Fibroblast of lung (primary cell): ENCODE data around the gene PGM2L1. TPM values are rescaled to one million over a fixed set of nuclear protein-coding genes. Genes with fewer than 3 reads are reported as not detected.

Experiments
- DNase-seq, 2 donors: peaks; one replicate each; pipeline versions ENCODE4 v3.0.0 to v3.0.0-alpha.2; 2010; ENCODE audit warnings: low read depth in 2 of 2
- H2AFZ ChIP-seq: 2 replicates; pipeline ENCODE4 v1.5.1; 2012; ENCODE audit warnings: low read length, control low read depth, inconsistent platforms
- H3K27ac ChIP-seq: 2 replicates; pipeline ENCODE4 v1.5.1; 2011; ENCODE audit warnings: low read length, control low read depth; ENCODE audit not compliant: insufficient read depth
- H3K27me3 ChIP-seq: 2 replicates; pipeline ENCODE4 v1.5.1; 2011; ENCODE audit warnings: mild to moderate bottlenecking, low read length; ENCODE audit not compliant: control insufficient read depth, insufficient read depth
- H3K36me3 ChIP-seq: 2 replicates; pipeline ENCODE4 v1.5.1; 2011; ENCODE audit warnings: low read length; ENCODE audit not compliant: control insufficient read depth, insufficient read depth
- H3K4me1 ChIP-seq: 2 replicates; pipeline ENCODE4 v1.5.1; 2011; ENCODE audit warnings: low read length; ENCODE audit not compliant: control insufficient read depth, insufficient read depth; ENCODE audit errors: extremely low read depth
- H3K4me2 ChIP-seq: 2 replicates; pipeline ENCODE4 v1.5.1; 2011; ENCODE audit warnings: low read length, control low read depth; ENCODE audit not compliant: insufficient read depth; ENCODE audit errors: extremely low read depth
- H3K4me3 ChIP-seq, 4 experiments: fragments of 200-600 bp in 1 of 4; sonication (generic) in 1 of 4; replicated peaks in 1 of 4; 2 replicates each; pipeline ENCODE4 v1.5.1; 2011 to 2016; ENCODE audit warnings: low read length in 4 of 4, low read depth in 3 of 4, mild to moderate bottlenecking in 3 of 4, control low read depth in 2 of 4, inconsistent platforms in 1 of 4, mixed read lengths in 1 of 4; ENCODE audit not compliant: insufficient read depth in 1 of 4; ENCODE audit errors: control extremely low read depth in 1 of 4
- H3K79me2 ChIP-seq: 2 replicates; pipeline ENCODE4 v1.5.1; 2012; ENCODE audit warnings: mild to moderate bottlenecking, low read length, inconsistent platforms; ENCODE audit not compliant: control insufficient read depth, insufficient read depth
- H3K9ac ChIP-seq: 2 replicates; pipeline ENCODE4 v1.5.1; 2011; ENCODE audit warnings: mild to moderate bottlenecking, low read length, control low read depth; ENCODE audit not compliant: insufficient read depth
- H3K9me3 ChIP-seq: 2 replicates; pipeline ENCODE4 v1.5.1; 2012; ENCODE audit warnings: low read depth, low read length; ENCODE audit not compliant: control insufficient read depth, insufficient read depth
- H4K20me1 ChIP-seq: 2 replicates; pipeline ENCODE4 v1.5.1; 2011; ENCODE audit warnings: low read length; ENCODE audit not compliant: control insufficient read depth, insufficient read depth; ENCODE audit errors: extremely low read depth
- EZH2 ChIP-seq: IDR thresholded peaks from 2 replicates; pipeline ENCODE4 v1.5.1; 2012; ENCODE audit warnings: low read length, control low read depth, mild to moderate bottlenecking; ENCODE audit errors: missing control alignments
- polyA plus RNA-seq, 2 donors: library from polyadenylated mRNA; depleted of rRNA in 1 of 2; stranded (reverse) in 1 of 2; unstranded in 1 of 2; fragments of >200 nt; gene quantifications; 2 replicates each; pipeline ENCODE4 v1.2.1, GENCODE V29; 2011 to 2012; ENCODE audit warnings: missing spikeins in 1 of 2
- total RNA-seq: library from RNA; depleted of rRNA; stranded (reverse); fragments of >200 nt; gene quantifications from 2 replicates; pipeline ENCODE4 v1.2.1, GENCODE V29; 2014
- TF ChIP-seq, protein P1 (sequence below), 2 donors: IDR thresholded peaks in 1 of 2; conservative IDR thresholded peaks in 1 of 2; 1 replicate in 1 of 2; 2 replicates in 1 of 2; pipeline ENCODE4 v1.5.1; 2011 to 2012; ENCODE audit warnings: low read length in 2 of 2, control low read depth in 1 of 2, inconsistent platforms in 1 of 2, low read depth in 1 of 2, mild to moderate bottlenecking in 1 of 2

PGM2L1 gene
- total and polyA plus RNA-seq, 2 donors (not counting 1 experiment from before 2014, with no cell fraction given): 1.4 to 4.1 TPM

DNA sequence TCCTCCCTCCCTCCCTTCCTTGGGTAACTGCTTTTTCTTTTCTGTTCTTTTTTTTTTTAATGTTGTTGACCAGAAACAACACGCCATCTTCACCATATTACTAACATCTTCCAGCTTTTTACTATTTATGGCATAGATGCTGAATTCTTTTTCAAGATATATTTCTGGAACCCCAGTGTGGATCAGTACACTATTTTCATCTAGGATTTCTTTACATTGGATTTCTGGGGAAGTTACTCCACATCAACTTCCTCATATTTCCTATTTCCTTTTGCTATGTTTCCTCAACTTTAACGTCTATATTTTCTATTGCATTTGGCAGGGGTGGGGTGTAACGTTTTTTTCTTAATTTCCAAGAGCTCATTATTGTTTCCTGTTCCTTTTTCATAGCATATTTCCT lies 7.0 kb downstream of the PGM2L1 start:
- Histone ChIP-seq H2AFZ (no peak overlapping the region), H3K4me1 (no peaks in the 10 kb centered on the region), H3K36me3 (no peaks in the 10 kb centered on the region), H3K4me2 (no peak overlapping the region), H3K27me3 (no peaks in the 10 kb centered on the region), H3K79me2 (no peaks in the 10 kb centered on the region), H3K4me3 (no peak overlapping the region), H3K27ac (no peak overlapping the region), H4K20me1 (no peaks in the 10 kb centered on the region), H3K9ac (no peak overlapping the region), H3K9me3 (no peaks in the 10 kb centered on the region)
- DNase-seq: no peak
- TF ChIP-seq, protein P1, sequence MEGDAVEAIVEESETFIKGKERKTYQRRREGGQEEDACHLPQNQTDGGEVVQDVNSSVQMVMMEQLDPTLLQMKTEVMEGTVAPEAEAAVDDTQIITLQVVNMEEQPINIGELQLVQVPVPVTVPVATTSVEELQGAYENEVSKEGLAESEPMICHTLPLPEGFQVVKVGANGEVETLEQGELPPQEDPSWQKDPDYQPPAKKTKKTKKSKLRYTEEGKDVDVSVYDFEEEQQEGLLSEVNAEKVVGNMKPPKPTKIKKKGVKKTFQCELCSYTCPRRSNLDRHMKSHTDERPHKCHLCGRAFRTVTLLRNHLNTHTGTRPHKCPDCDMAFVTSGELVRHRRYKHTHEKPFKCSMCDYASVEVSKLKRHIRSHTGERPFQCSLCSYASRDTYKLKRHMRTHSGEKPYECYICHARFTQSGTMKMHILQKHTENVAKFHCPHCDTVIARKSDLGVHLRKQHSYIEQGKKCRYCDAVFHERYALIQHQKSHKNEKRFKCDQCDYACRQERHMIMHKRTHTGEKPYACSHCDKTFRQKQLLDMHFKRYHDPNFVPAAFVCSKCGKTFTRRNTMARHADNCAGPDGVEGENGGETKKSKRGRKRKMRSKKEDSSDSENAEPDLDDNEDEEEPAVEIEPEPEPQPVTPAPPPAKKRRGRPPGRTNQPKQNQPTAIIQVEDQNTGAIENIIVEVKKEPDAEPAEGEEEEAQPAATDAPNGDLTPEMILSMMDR (conservative IDR thresholded peaks at IDR 0.05 in 1 of 2, IDR thresholded peaks at IDR 0.05 in 1 of 2; ENCODE audit: low read depth in 1 of 2, low read length in 2 of 2): no peak
- TF ChIP-seq EZH2: no peak

DNA sequence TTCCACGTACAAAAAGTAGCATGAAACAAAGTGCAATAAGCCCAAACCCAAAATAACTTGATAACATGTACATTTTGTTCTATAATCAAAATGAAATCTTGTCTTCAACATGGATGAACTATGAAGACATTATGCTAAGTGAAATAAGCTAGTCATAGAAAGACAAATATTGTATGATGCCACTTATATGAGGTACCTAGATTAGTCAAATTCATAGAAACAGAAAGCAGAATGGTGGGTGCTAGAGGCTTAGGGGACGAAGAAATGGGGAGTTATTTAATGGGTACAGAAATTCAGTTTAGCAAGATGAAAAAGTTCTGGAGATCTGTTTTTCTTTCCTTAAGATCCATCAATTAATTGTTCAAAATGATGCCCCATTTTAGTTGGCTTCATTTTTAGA lies 7.5 kb downstream of the PGM2L1 start:
- no peak overlapping the region for H2AFZ ChIP-seq
- no peak overlapping the region for H3K27ac ChIP-seq
- no peak for TF ChIP-seq EZH2
- TF ChIP-seq, protein P1 (conservative IDR thresholded peaks at IDR 0.05 in 1 of 2, IDR thresholded peaks at IDR 0.05 in 1 of 2; ENCODE audit: low read depth in 1 of 2, low read length in 2 of 2): no peak
- no peaks in the 10 kb centered on the region for H3K36me3 ChIP-seq
- no peaks in the 10 kb centered on the region for H4K20me1 ChIP-seq
- H3K4me3 ChIP-seq: no peak overlapping the region
- H3K9me3 ChIP-seq: no peaks in the 10 kb centered on the region
- no peaks in the 10 kb centered on the region for H3K79me2 ChIP-seq
- no peaks in the 10 kb centered on the region for H3K4me1 ChIP-seq
- H3K27me3 ChIP-seq: no peaks in the 10 kb centered on the region
- no peak for DNase-seq
- no peak overlapping the region for H3K9ac ChIP-seq
- no peak overlapping the region for H3K4me2 ChIP-seq

DNA sequence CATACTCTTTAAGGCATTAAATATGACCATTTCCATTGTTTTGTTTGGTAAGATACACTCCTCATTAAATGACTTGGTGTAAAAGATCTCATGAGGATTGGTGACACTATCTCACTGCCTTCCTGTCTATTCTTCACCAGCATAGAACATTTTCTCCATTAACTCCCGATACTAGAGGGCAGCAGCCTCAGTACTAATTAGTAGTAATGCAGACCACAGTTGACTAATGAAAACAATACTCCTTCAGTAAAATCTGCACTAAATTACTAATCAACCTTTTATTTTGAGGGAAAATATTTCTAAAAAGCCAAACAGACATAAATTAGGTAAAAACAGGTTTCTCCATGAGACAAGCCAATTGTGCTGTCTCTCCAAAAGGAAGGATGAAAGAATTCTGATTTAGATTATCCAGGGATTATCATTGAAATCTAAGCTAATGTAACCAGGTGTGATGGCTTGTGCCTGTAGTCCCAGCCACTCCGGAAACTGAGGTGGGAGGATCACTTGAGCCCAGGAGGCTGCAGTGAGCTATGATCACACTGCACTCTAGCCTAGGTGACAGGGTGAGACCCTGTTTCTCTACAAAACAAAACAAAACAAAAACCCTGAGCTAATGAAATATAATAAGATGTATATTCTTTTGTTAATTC lies 9.4 kb downstream of the PGM2L1 start:
- H3K4me2 ChIP-seq: no peak overlapping the region
- no peaks in the 10 kb centered on the region for H3K36me3 ChIP-seq
- no peaks in the 10 kb centered on the region for H3K4me1 ChIP-seq
- H3K27me3 ChIP-seq: no peaks in the 10 kb centered on the region
- no peaks in the 10 kb centered on the region for H3K9me3 ChIP-seq
- no peak overlapping the region for H3K4me3 ChIP-seq
- no peak overlapping the region for H3K27ac ChIP-seq
- H2AFZ ChIP-seq: no peak overlapping the region
- no peak overlapping the region for H3K9ac ChIP-seq
- H3K79me2 ChIP-seq: no peaks in the 10 kb centered on the region
- TF ChIP-seq EZH2: no peak
- TF ChIP-seq, protein P1 (conservative IDR thresholded peaks at IDR 0.05 in 1 of 2, IDR thresholded peaks at IDR 0.05 in 1 of 2; ENCODE audit: low read depth in 1 of 2, low read length in 2 of 2): peak; percentile 66 to 79
- DNase-seq: peak; percentile 41 to 65
- no peaks in the 10 kb centered on the region for H4K20me1 ChIP-seq
